HepG2 (cell line): ENCODE measurements around the gene DCUN1D3.

Experiments used
- NFE2 ChIP-seq: sonication (generic); formaldehyde crosslinking; IDR thresholded peaks from 2 replicates; pipeline ENCODE4 v1.4.0; 2020; ENCODE audit warnings: missing genetic modification reagents
- POLR2AphosphoS5 ChIP-seq: IDR thresholded peaks from 2 replicates; pipeline ENCODE4 v1.6.1; 2012; ENCODE audit warnings: low read depth, low read length
- PREB ChIP-seq: sonication (generic); formaldehyde crosslinking; IDR thresholded peaks from 2 replicates; pipeline ENCODE4 v1.4.0; 2020; ENCODE audit warnings: missing genetic modification reagents
- RAD51 ChIP-seq: fragments of 450-650 bp; IDR thresholded peaks from 2 replicates; pipeline ENCODE4 v1.6.1; 2016; ENCODE audit warnings: borderline replicate concordance
- TF ChIP-seq, protein P1 (sequence below): sonication (generic); formaldehyde crosslinking; IDR thresholded peaks from 2 replicates; pipeline ENCODE4 v1.5.0; 2020; ENCODE audit warnings: mild to moderate bottlenecking, missing genetic modification reagents, moderate library complexity

DNA sequence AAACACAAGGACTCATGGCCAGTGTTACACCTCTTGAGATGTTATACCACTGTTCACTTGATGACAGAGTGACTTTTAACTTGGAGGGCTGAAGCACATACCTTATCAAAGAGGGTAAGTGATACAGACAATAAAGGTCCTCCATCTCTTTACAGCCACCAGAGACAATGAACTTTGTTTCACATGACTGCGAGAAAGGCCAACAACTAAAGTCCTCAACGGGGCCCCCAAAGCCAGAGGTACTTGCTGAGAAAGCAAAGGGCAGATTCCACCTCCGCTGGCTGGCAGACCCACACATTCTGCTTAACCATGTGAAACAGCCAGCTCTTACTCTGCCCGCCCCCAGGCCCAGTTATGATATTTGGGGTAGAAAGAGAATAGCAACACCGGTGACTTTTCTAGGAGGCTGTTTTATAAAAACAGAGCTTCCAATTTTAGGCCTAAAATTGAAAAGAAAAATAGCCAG lies 21.4 kb downstream of the DCUN1D3 start:
- TF ChIP-seq POLR2AphosphoS5 (no peak), NFE2 (CRISPR knock-in tag) (no peak), PREB (no peak), RAD51 (no peak)
- TF ChIP-seq, protein P1, sequence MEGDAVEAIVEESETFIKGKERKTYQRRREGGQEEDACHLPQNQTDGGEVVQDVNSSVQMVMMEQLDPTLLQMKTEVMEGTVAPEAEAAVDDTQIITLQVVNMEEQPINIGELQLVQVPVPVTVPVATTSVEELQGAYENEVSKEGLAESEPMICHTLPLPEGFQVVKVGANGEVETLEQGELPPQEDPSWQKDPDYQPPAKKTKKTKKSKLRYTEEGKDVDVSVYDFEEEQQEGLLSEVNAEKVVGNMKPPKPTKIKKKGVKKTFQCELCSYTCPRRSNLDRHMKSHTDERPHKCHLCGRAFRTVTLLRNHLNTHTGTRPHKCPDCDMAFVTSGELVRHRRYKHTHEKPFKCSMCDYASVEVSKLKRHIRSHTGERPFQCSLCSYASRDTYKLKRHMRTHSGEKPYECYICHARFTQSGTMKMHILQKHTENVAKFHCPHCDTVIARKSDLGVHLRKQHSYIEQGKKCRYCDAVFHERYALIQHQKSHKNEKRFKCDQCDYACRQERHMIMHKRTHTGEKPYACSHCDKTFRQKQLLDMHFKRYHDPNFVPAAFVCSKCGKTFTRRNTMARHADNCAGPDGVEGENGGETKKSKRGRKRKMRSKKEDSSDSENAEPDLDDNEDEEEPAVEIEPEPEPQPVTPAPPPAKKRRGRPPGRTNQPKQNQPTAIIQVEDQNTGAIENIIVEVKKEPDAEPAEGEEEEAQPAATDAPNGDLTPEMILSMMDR (CRISPR knock-in tag): no peak
